A673 (cell line): ENCODE measurements around the gene ATG5.

ENCODE experiments used
- EZH2 ChIP-seq: fragments of 200-600 bp; sonication (generic); IDR thresholded peaks from 2 replicates; pipeline ENCODE4 v1.6.1; 2017; ENCODE audit warnings: borderline replicate concordance, low read depth, mild to moderate bottlenecking, mixed read lengths, antibody characterized with exemption, low read length; ENCODE audit not compliant: poor library complexity, severe bottlenecking
- TF ChIP-seq, protein P1 (sequence below): fragments of 300-800, 200-600 bp; sonication (generic); conservative IDR thresholded peaks from 2 replicates; pipeline ENCODE4 v1.5.1; 2017; ENCODE audit warnings: low read depth, mild to moderate bottlenecking, antibody characterized with exemption, low read length, moderate library complexity, mixed read lengths

DNA sequence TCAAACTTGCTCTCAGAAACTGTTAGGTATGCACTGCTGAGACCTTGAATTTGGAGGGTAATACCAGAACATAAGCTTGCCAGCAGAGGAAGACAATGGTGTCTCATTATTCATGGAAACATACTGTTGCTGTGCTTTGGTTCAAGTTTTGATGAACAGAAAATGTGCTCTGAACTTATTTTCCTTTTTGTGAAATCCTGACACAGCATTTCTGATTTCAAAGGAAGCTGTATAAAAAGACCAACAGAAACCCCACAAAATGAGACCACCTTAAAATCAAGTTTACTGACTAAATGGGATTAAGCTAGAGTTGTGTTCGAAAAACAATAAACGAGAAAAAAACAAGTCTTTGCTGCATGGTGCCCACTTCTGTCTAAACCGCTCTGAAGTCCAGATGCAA lies 169.1 kb downstream of the ATG5 start:
- TF ChIP-seq, protein P1, sequence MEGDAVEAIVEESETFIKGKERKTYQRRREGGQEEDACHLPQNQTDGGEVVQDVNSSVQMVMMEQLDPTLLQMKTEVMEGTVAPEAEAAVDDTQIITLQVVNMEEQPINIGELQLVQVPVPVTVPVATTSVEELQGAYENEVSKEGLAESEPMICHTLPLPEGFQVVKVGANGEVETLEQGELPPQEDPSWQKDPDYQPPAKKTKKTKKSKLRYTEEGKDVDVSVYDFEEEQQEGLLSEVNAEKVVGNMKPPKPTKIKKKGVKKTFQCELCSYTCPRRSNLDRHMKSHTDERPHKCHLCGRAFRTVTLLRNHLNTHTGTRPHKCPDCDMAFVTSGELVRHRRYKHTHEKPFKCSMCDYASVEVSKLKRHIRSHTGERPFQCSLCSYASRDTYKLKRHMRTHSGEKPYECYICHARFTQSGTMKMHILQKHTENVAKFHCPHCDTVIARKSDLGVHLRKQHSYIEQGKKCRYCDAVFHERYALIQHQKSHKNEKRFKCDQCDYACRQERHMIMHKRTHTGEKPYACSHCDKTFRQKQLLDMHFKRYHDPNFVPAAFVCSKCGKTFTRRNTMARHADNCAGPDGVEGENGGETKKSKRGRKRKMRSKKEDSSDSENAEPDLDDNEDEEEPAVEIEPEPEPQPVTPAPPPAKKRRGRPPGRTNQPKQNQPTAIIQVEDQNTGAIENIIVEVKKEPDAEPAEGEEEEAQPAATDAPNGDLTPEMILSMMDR, result no peak
- TF ChIP-seq EZH2, result no peak
